Left forelimb (tissue), 1 donor: Measurements from ENCODE around the gene ABLIM3.

Source experiments
- DNase-seq: peaks from one replicate; pipeline ENCODE4 v3.0.0-alpha.2; 2018; ENCODE audit warnings: low spot score

ABLIM3 gene

GRCh38 chr5:149219584-149219983 is 78.3 kb downstream of the ABLIM3 start:
- no peak for DNase-seq

GRCh38 chr5:149220750-149221149 is 79.5 kb downstream of the ABLIM3 start:
- no peak for DNase-seq

- DNase-seq = no peak
Observed at GRCh38 chr5:149221326-149221725, 80.0 kb downstream of the ABLIM3 start.

- no peak for DNase-seq
Observed at GRCh38 chr5:149221731-149222342, 80.5 kb downstream of the ABLIM3 start.

GRCh38 chr5:149223081-149223848 is 82.0 kb downstream of the ABLIM3 start:
- no peak for DNase-seq

- DNase-seq = no peak
Observed at GRCh38 chr5:149224282-149224681, 83.0 kb downstream of the ABLIM3 start.

GRCh38 chr5:149227168-149227826 is 86.0 kb downstream of the ABLIM3 start:
- no peak for DNase-seq

- DNase-seq = no peak
Observed at GRCh38 chr5:149228618-149229297, 87.5 kb downstream of the ABLIM3 start.

- DNase-seq = no peak
Observed at GRCh38 chr5:149229298-149229937, 88.1 kb downstream of the ABLIM3 start.

- DNase-seq = no peak
Observed at GRCh38 chr5:149235841-149236240, 94.5 kb downstream of the ABLIM3 start.

GRCh38 chr5:149237662-149238061 is 96.4 kb downstream of the ABLIM3 start:
- no peak for DNase-seq

- DNase-seq = no peak
Observed at GRCh38 chr5:149238540-149238939, 97.2 kb downstream of the ABLIM3 start.

- DNase-seq = no peak
Observed at GRCh38 chr5:149239917-149240316, 98.6 kb downstream of the ABLIM3 start.

- DNase-seq = no peak
Observed at GRCh38 chr5:149240354-149240998, 99.2 kb downstream of the ABLIM3 start.

- DNase-seq = no peak
Observed at GRCh38 chr5:149242339-149242738, 101.0 kb downstream of the ABLIM3 start.

GRCh38 chr5:149246906-149247305 is 105.6 kb downstream of the ABLIM3 start:
- no peak for DNase-seq

- no peak for DNase-seq
Observed at GRCh38 chr5:149247726-149248125, 106.4 kb downstream of the ABLIM3 start.

- DNase-seq = no peak
Observed at GRCh38 chr5:149251546-149251945, 110.3 kb downstream of the ABLIM3 start.

GRCh38 chr5:149254506-149254905 is 113.2 kb downstream of the ABLIM3 start:
- DNase-seq = no peak

GRCh38 chr5:149256451-149256850 is 115.2 kb downstream of the ABLIM3 start:
- no peak for DNase-seq

GRCh38 chr5:149257131-149257530 is 115.8 kb downstream of the ABLIM3 start:
- DNase-seq = no peak
